Measurements from ENCODE around the gene SLU7. TPM values are rescaled to one million over a fixed set of nuclear protein-coding genes. Genes with fewer than 3 reads are reported as not detected.
A peak's percentile ranks its signal among the peaks of the same experiment; 100 is the strongest.

Gene SLU7
- total and polyA plus RNA-seq, 7 experiments from 2014 or later, result 53.0 to 85.3 (median 77.0) TPM

DNA sequence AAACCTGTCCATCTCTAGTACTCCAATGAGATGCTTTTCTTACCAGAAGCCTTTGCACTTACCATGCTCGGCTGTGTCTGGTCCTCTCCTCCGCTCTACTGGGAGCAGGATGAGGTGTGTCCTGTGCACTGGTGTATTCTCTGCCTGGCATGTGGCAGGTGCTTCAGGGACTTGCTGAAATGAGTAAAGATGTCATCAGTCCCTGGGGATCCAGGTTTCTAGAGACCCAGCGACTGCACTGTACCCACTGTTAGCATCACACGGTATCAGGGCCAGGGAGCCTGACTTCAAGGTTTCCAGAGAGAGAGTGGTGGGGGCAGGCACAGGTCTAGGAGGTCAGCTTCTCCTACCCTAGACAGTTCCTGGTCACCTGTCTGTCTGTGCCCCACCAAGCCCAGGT is 13.3 kb upstream of the SLU7 start:
- Histone ChIP-seq H3K9me3 (ENCODE audit: control insufficient read depth in 2 of 3, low read length in 3 of 3) (no peaks in the 10 kb centered on the region), H3K27ac (ENCODE audit: low read depth, low read length) (no peak overlapping the region), H3K27me3 (ENCODE audit: control insufficient read depth in 2 of 2, insufficient read depth in 2 of 2, low read length in 2 of 2) (no peaks in the 10 kb centered on the region), H3K4me3 (ENCODE audit: low read length) (no peak overlapping the region), H3K36me3 (ENCODE audit: control insufficient read depth in 2 of 3, insufficient read depth in 3 of 3, low read length in 3 of 3) (no peaks in the 10 kb centered on the region), H3K4me1 (ENCODE audit: control insufficient read depth in 2 of 2, insufficient read depth in 2 of 2, low read length in 2 of 2) (no peaks in the 10 kb centered on the region)
- H3K9me3 Mint-ChIP-seq, result no peaks in the 10 kb centered on the region
- no peak overlapping the region for H3K27ac Mint-ChIP-seq
- intact Hi-C loops (cut with micrococcal nuclease), result loop anchor here (10.0 kb wide), 2 partner anchors 193 to 1113 kb away; partner anchors contain the start of gene GABRB2 (in 1 of the 2)
- ATAC-seq (no peak), DNase-seq (no peak)
- CTCF ChIA-PET, result no interaction called here
- H3K4me1 Mint-ChIP-seq, result peaks cover 0 to 7% (median 0%) of the 10 kb centered on the region in 7 donors
- POLR2A ChIA-PET, result no interaction called here
- H3K36me3 Mint-ChIP-seq, result peaks cover 0 to 9% (median 0%) of the 10 kb centered on the region in 5 donors
- H3K27me3 Mint-ChIP-seq, result peaks cover 0 to 16% (median 12%) of the 10 kb centered on the region in 5 donors
- no peak overlapping the region for H3K4me3 Mint-ChIP-seq

DNA sequence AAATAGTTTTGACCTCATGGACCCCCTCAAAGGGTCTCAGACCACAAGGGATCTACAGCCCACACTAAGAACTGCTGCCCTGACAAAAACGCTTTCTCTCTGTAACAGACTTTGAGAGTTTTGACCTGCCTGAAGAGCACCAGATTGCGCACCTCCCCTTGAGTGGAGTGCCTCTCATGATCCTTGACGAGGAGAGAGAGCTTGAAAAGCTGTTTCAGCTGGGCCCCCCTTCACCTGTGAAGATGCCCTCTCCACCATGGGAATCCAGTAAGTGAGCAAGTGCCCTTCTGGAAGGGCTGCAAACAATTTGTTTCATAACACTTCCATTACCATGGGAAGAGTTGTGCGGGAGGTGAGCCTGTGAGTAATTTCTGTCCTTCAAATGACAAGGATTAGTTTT is 8.7 kb upstream of the SLU7 start:
- Mint-ChIP-seq H3K27me3 (no peaks in the 10 kb centered on the region), H3K36me3 (peaks cover 0 to 16% (median 0%) of the 10 kb centered on the region in 5 donors), H3K27ac (no peak overlapping the region), H3K9me3 (no peaks in the 10 kb centered on the region), H3K4me1 (peaks cover 12 to 32% (median 25%) of the 10 kb centered on the region in 7 donors), H3K4me3 (no peak overlapping the region)
- DNase-seq (no peak), ATAC-seq (no peak)
- peaks cover 4 to 29% of the 10 kb centered on the region in 2 donors for H3K4me1 ChIP-seq (ENCODE audit: control insufficient read depth in 2 of 2, insufficient read depth in 2 of 2, low read length in 2 of 2)
- no peaks in the 10 kb centered on the region for H3K27me3 ChIP-seq (ENCODE audit: control insufficient read depth in 2 of 2, insufficient read depth in 2 of 2, low read length in 2 of 2)
- ChIA-PET CTCF (interaction anchor here (1.0 kb wide), 1 partner anchor 14 kb away, joined by 4 read pairs; no protein-coding TSS in a partner anchor), POLR2A (no interaction called here)
- intact Hi-C loops (cut with micrococcal nuclease), result no loop called here
- no peaks in the 10 kb centered on the region for H3K9me3 ChIP-seq (ENCODE audit: control insufficient read depth in 2 of 3, low read length in 3 of 3)
- H3K4me3 ChIP-seq (ENCODE audit: low read length), result no peak overlapping the region
- H3K27ac ChIP-seq (ENCODE audit: low read depth, low read length), result no peak overlapping the region
- no peaks in the 10 kb centered on the region for H3K36me3 ChIP-seq (ENCODE audit: control insufficient read depth in 2 of 3, insufficient read depth in 3 of 3, low read length in 3 of 3)

DNA sequence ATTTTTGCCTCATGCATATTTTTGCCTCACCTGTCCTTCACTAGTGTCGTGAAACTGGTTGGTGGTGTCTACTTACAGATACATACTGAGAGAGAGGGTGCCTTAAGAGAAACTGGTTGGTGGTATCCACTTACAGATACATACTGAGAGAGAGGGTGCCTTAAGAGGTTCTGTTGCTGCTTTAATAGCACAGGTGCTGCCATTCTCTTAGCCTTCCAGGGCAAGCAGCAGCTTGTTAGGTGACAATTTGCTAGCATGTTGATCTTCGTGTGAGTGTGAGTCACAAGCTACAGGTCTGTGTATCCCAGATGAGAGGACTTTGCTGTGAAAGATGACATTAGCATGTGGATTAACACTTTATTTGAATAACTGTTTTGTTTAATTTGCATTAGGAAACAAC is 4.2 kb upstream of the SLU7 start:
- Histone ChIP-seq H3K9me3 (ENCODE audit: control insufficient read depth in 2 of 3, low read length in 3 of 3) (no peaks in the 10 kb centered on the region), H3K36me3 (ENCODE audit: control insufficient read depth in 2 of 3, insufficient read depth in 3 of 3, low read length in 3 of 3) (peaks cover 0 to 5% (median 0%) of the 10 kb centered on the region in 3 experiments), H3K27ac (ENCODE audit: low read depth, low read length) (no peak overlapping the region), H3K4me1 (ENCODE audit: control insufficient read depth in 2 of 2, insufficient read depth in 2 of 2, low read length in 2 of 2) (peaks cover 11 to 37% of the 10 kb centered on the region in 2 donors), H3K4me3 (ENCODE audit: low read length) (peak overlapping the region; percentile 6), H3K27me3 (ENCODE audit: control insufficient read depth in 2 of 2, insufficient read depth in 2 of 2, low read length in 2 of 2) (no peaks in the 10 kb centered on the region)
- H3K4me1 Mint-ChIP-seq, result peaks cover 33 to 70% (median 67%) of the 10 kb centered on the region in 7 donors
- H3K9me3 Mint-ChIP-seq, result peaks cover 0 to 3% (median 0%) of the 10 kb centered on the region in 11 donors
- intact Hi-C loops (cut with micrococcal nuclease), result loop anchor here (5.0 kb wide), 3 partner anchors 84 to 1216 kb away; partner anchors contain the start of gene RNF145 (in 1 of the 2)
- no peaks in the 10 kb centered on the region for H3K27me3 Mint-ChIP-seq
- peak overlapping the region in 8 of 9 donors; percentile 34 to 97 (median 68) for H3K27ac Mint-ChIP-seq
- ChIA-PET POLR2A (no interaction called here), CTCF (interaction anchor here (4.5 kb wide), 1 partner anchor 16 kb away, joined by 42 read pairs; no protein-coding TSS in a partner anchor)
- peak overlapping the region in 4 of 10 donors; percentile 11 to 99 (median 34) for H3K4me3 Mint-ChIP-seq
- DNase-seq (no peak), ATAC-seq (no peak)
- peaks cover 0 to 12% (median 0%) of the 10 kb centered on the region in 5 donors for H3K36me3 Mint-ChIP-seq

DNA sequence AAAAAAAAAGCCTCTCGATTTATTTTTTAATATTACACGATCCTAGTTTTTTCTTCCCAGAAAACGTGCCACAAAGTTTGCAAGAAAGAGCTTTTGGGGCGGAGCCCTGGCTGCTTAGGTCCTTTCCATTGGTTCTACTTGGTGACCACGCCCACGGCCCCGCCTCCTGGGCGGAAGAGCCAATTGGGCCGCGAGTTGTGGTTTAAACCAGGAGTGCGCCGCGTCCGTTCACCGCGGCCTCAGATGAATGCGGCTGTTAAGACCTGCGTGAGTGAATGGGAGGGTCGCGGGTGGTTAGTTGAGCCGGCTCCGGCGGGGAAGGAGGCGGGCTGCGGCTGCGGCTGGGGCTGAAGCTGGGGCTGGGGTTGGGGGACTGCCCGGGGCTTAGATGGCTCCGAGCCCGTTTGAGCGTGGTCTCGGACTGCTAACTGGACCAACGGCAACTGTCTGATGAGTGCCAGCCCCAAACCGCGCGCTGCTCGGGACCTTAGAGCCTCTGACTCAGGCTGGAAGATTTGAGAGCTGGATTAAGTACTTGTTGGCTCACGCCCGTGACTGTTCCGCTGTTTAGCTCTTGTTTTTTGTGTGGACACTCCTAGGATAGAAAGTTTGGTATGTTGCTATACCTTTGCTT is 2.9 kb upstream of the SLU7 start, which contains the start of gene PTTG1:
TSS of gene PTTG1 (plus strand) at position 231 of the 634 bp plus-strand sequence. CDS start 458 bp downstream, outside the sequence.
- Mint-ChIP-seq H3K36me3 (peaks cover 3 to 15% (median 5%) of the 10 kb centered on the region in 5 donors), H3K9me3 (peaks cover 0 to 5% (median 0%) of the 10 kb centered on the region in 11 donors), H3K27ac (peak within 1 kb of the TSS; percentile 87 to 97 (median 93)), H3K4me3 (peak within 1 kb of the TSS; percentile 91 to 99 (median 96)), H3K27me3 (no peaks in the 10 kb centered on the region), H3K4me1 (peaks cover 42 to 81% (median 79%) of the 10 kb centered on the region in 7 donors)
- peak within 1 kb of the TSS; percentile 70 for H3K27ac ChIP-seq (ENCODE audit: low read depth, low read length)
- H3K4me1 ChIP-seq (ENCODE audit: control insufficient read depth in 2 of 2, insufficient read depth in 2 of 2, low read length in 2 of 2), result peaks cover 23 to 46% of the 10 kb centered on the region in 2 donors
- ATAC-seq (peak; percentile 86), DNase-seq (peak; percentile 82 to 93 (median 86))
- peaks cover 0 to 5% (median 0%) of the 10 kb centered on the region in 3 experiments for H3K36me3 ChIP-seq (ENCODE audit: control insufficient read depth in 2 of 3, insufficient read depth in 3 of 3, low read length in 3 of 3)
- no peaks in the 10 kb centered on the region for H3K27me3 ChIP-seq (ENCODE audit: control insufficient read depth in 2 of 2, insufficient read depth in 2 of 2, low read length in 2 of 2)
- intact Hi-C loops (cut with micrococcal nuclease), result loop anchor here (1.0 to 5.0 kb wide), 5 partner anchors 18 to 1214 kb away; partner anchors contain the start of gene RNF145 (in 1 of the 2)
- ChIA-PET POLR2A (interaction anchor here (0.6 to 1.4 kb wide), 5 partner anchors 9 to 36 kb away, joined by 3 to 4 read pairs (median 3); no protein-coding TSS in a partner anchor), CTCF (interaction anchor here (0.6 to 4.5 kb wide), 3 partner anchors 14 to 18 kb away, joined by 3 to 42 read pairs (median 3); no protein-coding TSS in a partner anchor)
- H3K4me3 ChIP-seq (ENCODE audit: low read length), result peak within 1 kb of the TSS; percentile 70
- no peaks in the 10 kb centered on the region for H3K9me3 ChIP-seq (ENCODE audit: control insufficient read depth in 2 of 3, low read length in 3 of 3)

DNA sequence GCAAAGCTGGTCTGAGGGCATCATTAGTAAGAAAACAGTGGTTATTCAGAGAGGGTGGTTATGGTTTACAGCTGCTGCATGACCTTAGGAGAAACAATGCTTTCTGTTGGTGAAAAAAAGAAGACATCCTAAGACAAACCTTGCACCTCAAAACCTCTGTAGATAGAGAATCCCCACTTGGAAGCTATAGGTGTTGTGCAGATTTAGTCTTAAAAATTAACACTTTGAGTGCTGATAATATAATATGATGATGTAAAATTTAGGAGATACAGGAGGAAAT is 1.4 kb upstream of the SLU7 start:
- H3K36me3 Mint-ChIP-seq, result peaks cover 3 to 13% (median 12%) of the 10 kb centered on the region in 5 donors
- no peak for ATAC-seq

More for the DNA sequence above, 1.4 kb upstream of the SLU7 start:
- Mint-ChIP-seq H3K4me3 (peak overlapping the region; percentile 64 to 100 (median 96)), H3K27ac (peak overlapping the region in 8 of 9 donors; percentile 95 to 100 (median 98)), H3K4me1 (peaks cover 49 to 91% (median 88%) of the 10 kb centered on the region in 7 donors), H3K9me3 (peaks cover 0 to 5% (median 0%) of the 10 kb centered on the region in 11 donors), H3K27me3 (no peaks in the 10 kb centered on the region)
- Histone ChIP-seq H3K9me3 (ENCODE audit: control insufficient read depth in 2 of 3, low read length in 3 of 3) (no peaks in the 10 kb centered on the region), H3K27me3 (ENCODE audit: control insufficient read depth in 2 of 2, insufficient read depth in 2 of 2, low read length in 2 of 2) (no peaks in the 10 kb centered on the region), H3K4me1 (ENCODE audit: control insufficient read depth in 2 of 2, insufficient read depth in 2 of 2, low read length in 2 of 2) (peaks cover 23 to 40% of the 10 kb centered on the region in 2 donors), H3K27ac (ENCODE audit: low read depth, low read length) (no peak overlapping the region), H3K4me3 (ENCODE audit: low read length) (no peak overlapping the region), H3K36me3 (ENCODE audit: control insufficient read depth in 2 of 3, insufficient read depth in 3 of 3, low read length in 3 of 3) (peaks cover 0 to 5% (median 0%) of the 10 kb centered on the region in 3 experiments)
- ChIA-PET POLR2A (interaction anchor here (4.3 kb wide), 1 partner anchor 19 kb away, joined by 22 read pairs; no protein-coding TSS in a partner anchor), CTCF (interaction anchor here (0.6 to 4.5 kb wide), 2 partner anchors 19 to 220 kb away, joined by 3 to 42 read pairs; no protein-coding TSS in a partner anchor)
- intact Hi-C loops (cut with micrococcal nuclease), result loop anchor here (5.0 kb wide), 3 partner anchors 87 to 1213 kb away; partner anchors contain the start of gene RNF145 (in 1 of the 2)
- no peak for DNase-seq

Data from naive thymus-derived CD4-positive, alpha-beta T cell (primary cell).